Vagina (tissue), 2 donors: ENCODE results near the gene TTC34.

Experiments used
- CTCF ChIP-seq, 3 experiments: fragments of 450-650 bp in 2 of 3; fragments of 200-600 bp in 1 of 3; sonication (generic) in 1 of 3; IDR thresholded peaks; one replicate each; pipeline ENCODE4 v1.5.1; 2017 to 2019; ENCODE audit warnings: antibody characterized with exemption in 3 of 3, mild to moderate bottlenecking in 2 of 3, moderate library complexity in 2 of 3
- POLR2AphosphoS5 ChIP-seq, 2 donors: sonication (generic); formaldehyde crosslinking; IDR thresholded peaks; one replicate each; pipeline ENCODE4 v1.9.0; 2017; ENCODE audit warnings: antibody characterized with exemption in 2 of 2, mild to moderate bottlenecking in 2 of 2, low read depth in 1 of 2; ENCODE audit not compliant: insufficient read depth in 1 of 2

- TF ChIP-seq POLR2AphosphoS5 (IDR thresholded peaks at IDR 0.05; ENCODE audit: insufficient read depth in 1 of 2, low read depth in 1 of 2) (no peak), CTCF (IDR thresholded peaks at IDR 0.05) (no peak)
Observed at GRCh38 chr1:2595261-2595811, 206.2 kb downstream of the TTC34 start.
